ENCODE data around the gene TTC32.

GRCh38 chr2:19944205-19944845 lies 42.5 kb upstream of the TTC32 start:
- no peak for TF ChIP-seq CTCF (IDR thresholded peaks at IDR 0.05; ENCODE audit: borderline replicate concordance, extremely low read depth, low read length, poor library complexity, severe bottlenecking)
- no peak for TF ChIP-seq EZH2 (IDR thresholded peaks at IDR 0.05; ENCODE audit: borderline replicate concordance, low read depth, low read length, severe bottlenecking)
